Measurements from ENCODE around the gene RBM8A. TPM values are rescaled to one million over a fixed set of nuclear protein-coding genes. Genes with fewer than 3 reads are reported as not detected.

The RBM8A gene
- total and polyA plus RNA-seq, 4 donors, result 48.8 to 66.2 (median 57.5) TPM

GRCh38 chr1:145927916-145928643 lies 796 bp upstream of the RBM8A start:
- Histone ChIP-seq H3K27ac (ENCODE audit: low read depth in 1 of 2, low read length in 2 of 2) (peak overlapping the region; percentile 95 to 96), H3K4me1 (ENCODE audit: control insufficient read depth in 4 of 4, insufficient read depth in 4 of 4, low read length in 3 of 4) (peaks cover 0 to 9% (median 6%) of the 10 kb centered on the region in 4 donors), H3K9ac (ENCODE audit: low read depth in 1 of 2, low read length in 2 of 2) (peak overlapping the region; percentile 92 to 100), H3K36me3 (ENCODE audit: control insufficient read depth in 4 of 4, insufficient read depth in 3 of 4, low read depth in 1 of 4, low read length in 3 of 4) (peaks cover 0 to 3% (median 2%) of the 10 kb centered on the region in 4 donors), H3K9me3 (ENCODE audit: control insufficient read depth in 4 of 4, low read length in 3 of 4) (no peaks in the 10 kb centered on the region), H3K27me3 (ENCODE audit: control insufficient read depth in 4 of 4, insufficient read depth in 4 of 4, low read length in 3 of 4) (no peaks in the 10 kb centered on the region), H3K4me3 (ENCODE audit: low read depth in 1 of 3, low read length in 3 of 3) (peak overlapping the region; percentile 66 to 88 (median 86))
- WGBS, result 63% methylated on average over 20 of the region's 20 CpGs
- TF ChIP-seq YY1 (IDR thresholded peaks at IDR 0.05) (no peak), CTCF (IDR thresholded peaks at IDR 0.05; ENCODE audit: low read depth, low read length, missing input control) (no peak), RAD21 (IDR thresholded peaks at IDR 0.05) (no peak), MAX (IDR thresholded peaks at IDR 0.05) (no peak), REST (IDR thresholded peaks at IDR 0.05) (no peak), HNF4G (IDR thresholded peaks at IDR 0.05) (no peak), EGR1 (IDR thresholded peaks at IDR 0.05; ENCODE audit: low read depth in 2 of 2) (no peak), ZBTB33 (IDR thresholded peaks at IDR 0.05) (no peak), ATF3 (IDR thresholded peaks at IDR 0.05) (no peak)
- no peak for DNase-seq (ENCODE audit: low spot score)

- H3K36me3 ChIP-seq (ENCODE audit: control insufficient read depth in 4 of 4, insufficient read depth in 3 of 4, low read depth in 1 of 4, low read length in 3 of 4), result peaks cover 0 to 3% (median 2%) of the 10 kb centered on the region in 4 donors
- H3K9me3 ChIP-seq (ENCODE audit: control insufficient read depth in 4 of 4, low read length in 3 of 4), result no peaks in the 10 kb centered on the region
- no peaks in the 10 kb centered on the region for H3K27me3 ChIP-seq (ENCODE audit: control insufficient read depth in 4 of 4, insufficient read depth in 4 of 4, low read length in 3 of 4)
- peak overlapping the region; percentile 95 to 96 for H3K27ac ChIP-seq (ENCODE audit: low read depth in 1 of 2, low read length in 2 of 2)
- peak overlapping the region; percentile 92 to 100 for H3K9ac ChIP-seq (ENCODE audit: low read depth in 1 of 2, low read length in 2 of 2)
- no peak for DNase-seq (ENCODE audit: low spot score)
- WGBS, result 9% methylated on average over 19 of the region's 19 CpGs
- TF ChIP-seq RAD21 (IDR thresholded peaks at IDR 0.05), result no peak
- no peak for TF ChIP-seq NR2F2 (IDR thresholded peaks at IDR 0.05)
- no peak for TF ChIP-seq ZBTB33 (IDR thresholded peaks at IDR 0.05)
- TF ChIP-seq EGR1 (IDR thresholded peaks at IDR 0.05; ENCODE audit: low read depth in 2 of 2), result no peak
- no peak for TF ChIP-seq ATF3 (IDR thresholded peaks at IDR 0.05)
- no peak for TF ChIP-seq FOXA1 (IDR thresholded peaks at IDR 0.05)
- no peak for TF ChIP-seq CTCF (IDR thresholded peaks at IDR 0.05; ENCODE audit: low read depth, low read length, missing input control)
- no peak for TF ChIP-seq RXRA (IDR thresholded peaks at IDR 0.05)
- TF ChIP-seq TAF1 (conservative IDR thresholded peaks at IDR 0.05), result no peak
- peak overlapping the region; percentile 66 to 96 (median 88) for H3K4me3 ChIP-seq (ENCODE audit: low read depth in 1 of 3, low read length in 3 of 3)
- H3K4me1 ChIP-seq (ENCODE audit: control insufficient read depth in 4 of 4, insufficient read depth in 4 of 4, low read length in 3 of 4), result peaks cover 0 to 9% (median 6%) of the 10 kb centered on the region in 4 donors
Observed at GRCh38 chr1:145926686-145927062, 610 bp downstream of the RBM8A start.
